Spleen (tissue), 7 donors: Measurements from ENCODE around the gene KIAA0319L.

Source experiments
- CTCF ChIP-seq, 11 experiments: fragments of 200-600 bp in 7 of 11; fragments of 450-650 bp in 4 of 11; sonication (generic) in 4 of 11; IDR thresholded peaks in 8 of 11; conservative IDR thresholded peaks in 3 of 11; 1 replicate in 7 of 11; 2 replicates in 4 of 11; pipeline versions ENCODE4 v1.4.0 to v1.8.0; 2016 to 2021; ENCODE audit warnings: antibody characterized with exemption in 11 of 11, inconsistent platforms in 4 of 11, mild to moderate bottlenecking in 1 of 11
- POLR2A ChIP-seq, 3 donors: fragments of 450-650 bp; IDR thresholded peaks; one replicate each; pipeline ENCODE4 v1.5.1; 2017; ENCODE audit warnings: antibody characterized with exemption in 3 of 3, mild to moderate bottlenecking in 1 of 3
- POLR2AphosphoS5 ChIP-seq, 3 donors: sonication (generic); formaldehyde crosslinking; IDR thresholded peaks; one replicate each; pipeline ENCODE4 v1.5.1; 2017; ENCODE audit warnings: antibody characterized with exemption in 3 of 3
- donor health status: DM: no; HTN: no; CAD: no; lungs with moderate emphysema.
- donor health status: DM: no; HTN: no; CAD: no.
- donor health status: DM: no; HTN: no; CAD: no.

GRCh38 chr1:35497571-35497970 is 59.6 kb downstream of the KIAA0319L start:
- TF ChIP-seq POLR2AphosphoS5 (IDR thresholded peaks at IDR 0.05): no peak
- no peak for TF ChIP-seq POLR2A (IDR thresholded peaks at IDR 0.05)
- no peak for TF ChIP-seq CTCF (IDR thresholded peaks at IDR 0.05 in 8 of 11, conservative IDR thresholded peaks at IDR 0.05 in 3 of 11)
